HCT116 (cell line): Measurements from ENCODE around the gene DUSP2. TPM values are rescaled to one million over a fixed set of nuclear protein-coding genes. Genes with fewer than 3 reads are reported as not detected.

ENCODE experiments used
- ATAC-seq: fragments of 200-7000 bp; cut with Tn5 transposase; 2 replicates; pipeline ENCODE4 v1.9.1; 2020; ENCODE audit warnings: mild to moderate bottlenecking, moderate library complexity
- BruUV-seq: library from RNA; stranded (reverse); fragments of 400-500 nt; replicated peaks from 2 replicates; lab custom pipeline; 2021; lab: Mats Ljungman, UMichigan
- CTCF ChIA-PET: fragments of 300-600 bp; sonication (Branson Sonifier 250); formaldehyde crosslinking; loops from one replicate; lab custom pipeline; 2021; ENCODE audit warnings: antibody characterized with exemption; lab: Charles Lee
- POLR2A ChIA-PET: fragments of 300-600, 350-600 bp; sonication (Branson Sonifier 250); formaldehyde crosslinking; loops from one replicate; lab custom pipeline; 2021; ENCODE audit warnings: antibody characterized with exemption; lab: Charles Lee
- RAD21 ChIA-PET, 2 experiments: fragments of 300-600 bp; sonication (Branson Sonifier 250); formaldehyde crosslinking; loops; one replicate each; lab custom pipeline; 2023; ENCODE audit warnings: low total read pairs in 2 of 2; ENCODE audit not compliant: uncharacterized antibody in 2 of 2, unreplicated experiment in 2 of 2, low non-redundant PET in 1 of 2; lab: Charles Lee
- DNase-seq: peaks from one replicate; pipeline ENCODE4 v3.0.0-alpha.2; 2010; ENCODE audit warnings: low read depth, low spot score
- H2AFZ ChIP-seq: fragments of 200-600 bp; shearing (Covaris generic), sonication (generic); 2 replicates; pipeline ENCODE4 v1.6.1; 2017; ENCODE audit warnings: low read depth, mixed run types, mixed read lengths, antibody characterized with exemption, low read length; ENCODE audit not compliant: poor library complexity, severe bottlenecking
- H3K27ac ChIP-seq: 2 replicates; pipeline ENCODE4 v1.5.1; 2012; ENCODE audit warnings: low read depth, low read length
- H3K27me3 ChIP-seq: fragments of 200-600 bp; sonication (generic); 2 replicates; pipeline ENCODE4 v1.6.1; 2016; ENCODE audit warnings: mixed run types, low read length, mixed read lengths; ENCODE audit not compliant: insufficient read depth
- H3K36me3 ChIP-seq, 2 experiments: fragments of 200-500 bp in 1 of 2; fragments of 200-600 bp in 1 of 2; sonication (Bioruptor generic) in 1 of 2; sonication (generic) in 1 of 2; 2 replicates each; pipeline versions ENCODE4 v1.5.1 to v1.6.1; 2014 to 2016; ENCODE audit warnings: low read length in 2 of 2, inconsistent platforms in 1 of 2, mixed read lengths in 1 of 2, mixed run types in 1 of 2; ENCODE audit not compliant: insufficient read depth in 2 of 2, control insufficient read depth in 1 of 2
- H3K4me1 ChIP-seq, 2 experiments: fragments of 200-600 bp in 1 of 2; sonication (generic) in 1 of 2; 2 replicates each; pipeline versions ENCODE4 v1.5.1 to v1.6.1; 2012 to 2017; ENCODE audit warnings: low read length in 2 of 2, inconsistent platforms in 1 of 2, mild to moderate bottlenecking in 1 of 2, mixed read lengths in 1 of 2, mixed run types in 1 of 2, moderate library complexity in 1 of 2; ENCODE audit not compliant: insufficient read depth in 2 of 2, control insufficient read depth in 1 of 2
- H3K4me2 ChIP-seq: fragments of 200-600 bp; sonication (generic); 2 replicates; pipeline ENCODE4 v1.6.1; 2017; ENCODE audit warnings: mixed run types, low read length, mixed read lengths
- H3K4me3 ChIP-seq, 2 experiments: fragments of 200-600 bp in 1 of 2; sonication (generic) in 1 of 2; replicated peaks in 1 of 2; 2 replicates each; pipeline ENCODE4 v1.5.1; 2011 to 2016; ENCODE audit warnings: low read length in 2 of 2, control low read depth in 1 of 2, low read depth in 1 of 2, mild to moderate bottlenecking in 1 of 2, mixed read lengths in 1 of 2, mixed run types in 1 of 2
- H3K79me2 ChIP-seq: fragments of 200-600 bp; sonication (generic); 2 replicates; pipeline ENCODE4 v1.6.1; 2017; ENCODE audit warnings: mild to moderate bottlenecking, mixed run types, low read length, moderate library complexity, mixed read lengths; ENCODE audit not compliant: insufficient read depth
- H3K9ac ChIP-seq: fragments of 200-600 bp; sonication (generic); 2 replicates; pipeline ENCODE4 v1.6.1; 2016; ENCODE audit warnings: low read length, mixed read lengths
- H3K9me2 ChIP-seq: fragments of 200-600 bp; sonication (generic), shearing (Covaris generic); 2 replicates; pipeline ENCODE4 v1.6.1; 2017; ENCODE audit warnings: mixed run types, mild to moderate bottlenecking, moderate library complexity; ENCODE audit not compliant: insufficient read depth
- H3K9me3 ChIP-seq, 2 experiments: fragments of 200-500 bp in 1 of 2; fragments of 200-600 bp in 1 of 2; sonication (Bioruptor generic) in 1 of 2; sonication (generic) in 1 of 2; 2 replicates each; pipeline ENCODE4 v1.6.1; 2014 to 2017; ENCODE audit warnings: low read length in 2 of 2, mixed read lengths in 2 of 2, inconsistent platforms in 1 of 2, low read depth in 1 of 2, mild to moderate bottlenecking in 1 of 2, mixed run types in 1 of 2, moderate library complexity in 1 of 2; ENCODE audit not compliant: control insufficient read depth in 1 of 2, insufficient read depth in 1 of 2
- H4K20me1 ChIP-seq: fragments of 200-600 bp; sonication (generic), shearing (Covaris generic); 2 replicates; pipeline ENCODE4 v1.6.1; 2017; ENCODE audit warnings: mixed run types, mild to moderate bottlenecking, moderate library complexity; ENCODE audit not compliant: insufficient read depth
- ATF3 ChIP-seq: IDR thresholded peaks from 2 replicates; pipeline ENCODE4 v1.6.1; 2012
- CBX3 ChIP-seq: IDR thresholded peaks from 2 replicates; pipeline ENCODE4 v1.6.1; 2012; ENCODE audit warnings: low read depth
- CEBPB ChIP-seq: IDR thresholded peaks from 2 replicates; pipeline ENCODE4 v1.6.1; 2012; ENCODE audit warnings: low read depth
- FOSL1 ChIP-seq: IDR thresholded peaks from 2 replicates; pipeline ENCODE4 v1.6.1; 2012; ENCODE audit warnings: low read depth
- JUND ChIP-seq: IDR thresholded peaks from 2 replicates; pipeline ENCODE4 v1.6.1; 2012
- MAX ChIP-seq: IDR thresholded peaks from 2 replicates; pipeline ENCODE4 v1.6.1; 2012
- POLR2AphosphoS5 ChIP-seq: IDR thresholded peaks from 2 replicates; pipeline ENCODE4 v1.6.1; 2011; ENCODE audit warnings: mild to moderate bottlenecking, low read depth, low read length, moderate library complexity
- RAD21 ChIP-seq: IDR thresholded peaks from 2 replicates; pipeline ENCODE4 v1.6.1; 2012; ENCODE audit warnings: low read depth, mild to moderate bottlenecking
- SIN3A ChIP-seq: IDR thresholded peaks from 2 replicates; pipeline ENCODE4 v1.6.1; 2012; ENCODE audit warnings: low read depth
- SP1 ChIP-seq: IDR thresholded peaks from 2 replicates; pipeline ENCODE4 v1.6.1; 2012; ENCODE audit warnings: low read depth
- SRF ChIP-seq: IDR thresholded peaks from 2 replicates; pipeline ENCODE4 v1.6.1; 2012; ENCODE audit warnings: low read depth
- YY1 ChIP-seq: IDR thresholded peaks from 2 replicates; pipeline ENCODE4 v1.6.1; 2011; ENCODE audit warnings: low read length, low read depth, moderate library complexity, mild to moderate bottlenecking; ENCODE audit not compliant: insufficient replicate concordance; ENCODE audit errors: extremely low read depth
- ZFX ChIP-seq: fragments of 450-650 bp; IDR thresholded peaks from 2 replicates; pipeline ENCODE4 v1.6.1; 2017
- intact Hi-C: fragments of 100-400 bp; cut with micrococcal nuclease; formaldehyde crosslinking; loops from 2 replicates; pipeline ENCODE4 v1.10.0; 2022
- total RNA-seq: library from RNA; stranded (reverse); gene quantifications from one replicate; pipeline ENCODE4 v1.2.1, GENCODE V29; 2021; ENCODE audit not compliant: unreplicated experiment
- TF ChIP-seq, protein P1 (sequence below): IDR thresholded peaks from 2 replicates; pipeline ENCODE4 v1.6.1; 2012; ENCODE audit warnings: low read depth

The DUSP2 gene
- total RNA-seq, 1 experiment from 2014 or later = 24.5 TPM

- Histone ChIP-seq H2AFZ (no peak overlapping the region), H3K27me3 (no peaks in the 10 kb centered on the region), H3K79me2 (peaks cover 9% of the 10 kb centered on the region; the same call in 1 of the 2 replicates), H4K20me1 (no peaks in the 10 kb centered on the region; the same call in 1 of the 2 replicates), H3K27ac (no peak overlapping the region)
- RAD21 ChIA-PET = no interaction called here
- intact Hi-C loops = no loop called here
- no peak for DNase-seq
- no peak for TF ChIP-seq SP1
- TF ChIP-seq FOSL1 = no peak
- no peak for TF ChIP-seq ZFX
- TF ChIP-seq CBX3 = no peak
- TF ChIP-seq ATF3 = no peak
- TF ChIP-seq, protein P1, sequence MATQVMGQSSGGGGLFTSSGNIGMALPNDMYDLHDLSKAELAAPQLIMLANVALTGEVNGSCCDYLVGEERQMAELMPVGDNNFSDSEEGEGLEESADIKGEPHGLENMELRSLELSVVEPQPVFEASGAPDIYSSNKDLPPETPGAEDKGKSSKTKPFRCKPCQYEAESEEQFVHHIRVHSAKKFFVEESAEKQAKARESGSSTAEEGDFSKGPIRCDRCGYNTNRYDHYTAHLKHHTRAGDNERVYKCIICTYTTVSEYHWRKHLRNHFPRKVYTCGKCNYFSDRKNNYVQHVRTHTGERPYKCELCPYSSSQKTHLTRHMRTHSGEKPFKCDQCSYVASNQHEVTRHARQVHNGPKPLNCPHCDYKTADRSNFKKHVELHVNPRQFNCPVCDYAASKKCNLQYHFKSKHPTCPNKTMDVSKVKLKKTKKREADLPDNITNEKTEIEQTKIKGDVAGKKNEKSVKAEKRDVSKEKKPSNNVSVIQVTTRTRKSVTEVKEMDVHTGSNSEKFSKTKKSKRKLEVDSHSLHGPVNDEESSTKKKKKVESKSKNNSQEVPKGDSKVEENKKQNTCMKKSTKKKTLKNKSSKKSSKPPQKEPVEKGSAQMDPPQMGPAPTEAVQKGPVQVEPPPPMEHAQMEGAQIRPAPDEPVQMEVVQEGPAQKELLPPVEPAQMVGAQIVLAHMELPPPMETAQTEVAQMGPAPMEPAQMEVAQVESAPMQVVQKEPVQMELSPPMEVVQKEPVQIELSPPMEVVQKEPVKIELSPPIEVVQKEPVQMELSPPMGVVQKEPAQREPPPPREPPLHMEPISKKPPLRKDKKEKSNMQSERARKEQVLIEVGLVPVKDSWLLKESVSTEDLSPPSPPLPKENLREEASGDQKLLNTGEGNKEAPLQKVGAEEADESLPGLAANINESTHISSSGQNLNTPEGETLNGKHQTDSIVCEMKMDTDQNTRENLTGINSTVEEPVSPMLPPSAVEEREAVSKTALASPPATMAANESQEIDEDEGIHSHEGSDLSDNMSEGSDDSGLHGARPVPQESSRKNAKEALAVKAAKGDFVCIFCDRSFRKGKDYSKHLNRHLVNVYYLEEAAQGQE = no peak
- TF ChIP-seq, all 23 proteins: peak for 0
- Histone ChIP-seq H3K36me3 (peaks cover 24 to 33% of the 10 kb centered on the region in 2 experiments; a peak in 3 of 4 replicates), H3K4me1 (no peaks in the 10 kb centered on the region), H3K4me2 (no peak overlapping the region), H3K9me3 (no peaks in the 10 kb centered on the region), H3K9ac (no peak overlapping the region), H3K9me2 (no peaks in the 10 kb centered on the region), H3K4me3 (no peak overlapping the region)
- ATAC-seq = no peak
- BruUV-seq = no TSS peak
- CTCF ChIA-PET = no interaction called here
- POLR2A ChIA-PET = no interaction called here
Measured at GRCh38 chr2:96185516-96185915, 40.3 kb upstream of the DUSP2 start.

- Histone ChIP-seq H3K9me3 (no peaks in the 10 kb centered on the region), H3K4me3 (no peak overlapping the region), H3K4me1 (no peaks in the 10 kb centered on the region), H2AFZ (no peak overlapping the region), H3K79me2 (peaks cover 9% of the 10 kb centered on the region; the same call in 1 of the 2 replicates), H3K36me3 (peaks cover 22 to 33% of the 10 kb centered on the region in 2 experiments; a peak in 3 of 4 replicates), H3K27me3 (no peaks in the 10 kb centered on the region), H3K9me2 (no peaks in the 10 kb centered on the region), H3K4me2 (no peak overlapping the region), H4K20me1 (no peaks in the 10 kb centered on the region; the same call in 1 of the 2 replicates), H3K9ac (no peak overlapping the region), H3K27ac (no peak overlapping the region)
- CTCF ChIA-PET = no interaction called here
- ATAC-seq (no peak), DNase-seq (no peak)
- RAD21 ChIA-PET = no interaction called here
- intact Hi-C loops = no loop called here
- BruUV-seq = TSS peak; percentile 44
- POLR2A ChIA-PET = no interaction called here
- TF ChIP-seq POLR2AphosphoS5 (no peak), SRF (no peak), FOSL1 (no peak), ATF3 (no peak), YY1 (no peak), MAX (no peak), RAD21 (no peak), SIN3A (no peak), CEBPB (no peak), JUND (no peak)
- TF ChIP-seq, protein P1 = no peak
Measured at GRCh38 chr2:96184989-96185388, 39.7 kb upstream of the DUSP2 start.
